ENCODE results near the gene PIGL. TPM values are rescaled to one million over a fixed set of nuclear protein-coding genes. Genes with fewer than 3 reads are reported as not detected.
"Not testable (repeated sequence)": the region's sequence is repeated elsewhere in the genome, so short reads cannot be mapped to it uniquely, and the experiment has no call there.

Gene PIGL
- total RNA-seq, 2 donors from 2014 or later: 24.7 to 25.4 TPM

DNA sequence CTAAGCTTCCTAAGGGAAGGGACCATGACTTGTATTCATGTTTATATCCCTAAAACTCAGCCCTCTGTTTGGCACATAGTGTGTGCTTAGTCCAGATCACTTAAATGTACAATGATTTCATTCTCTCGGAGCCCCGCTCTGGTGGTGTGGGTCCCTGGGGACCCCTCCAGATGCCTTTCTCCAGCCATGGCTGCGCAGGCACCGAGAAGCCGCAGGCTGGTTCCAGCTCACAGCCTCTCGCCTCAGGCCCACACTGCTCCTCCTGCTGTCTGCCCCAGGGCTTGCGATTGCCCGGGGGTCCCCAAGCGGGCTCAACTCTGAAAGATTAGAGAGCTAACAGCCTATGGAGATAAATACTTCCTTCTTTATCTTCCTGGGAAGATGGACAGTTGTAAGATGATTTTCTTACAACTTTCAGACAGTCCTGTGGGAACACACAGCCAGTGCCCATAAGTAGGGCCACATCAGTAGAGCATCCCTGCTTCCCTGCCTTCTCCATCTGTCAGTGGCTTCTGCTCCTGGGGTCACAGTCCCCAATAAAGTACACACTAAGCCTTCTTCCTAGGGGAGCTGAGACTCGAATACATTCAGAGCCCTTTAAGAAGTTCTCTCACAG, 70.0 kb downstream of the PIGL start:
- Histone ChIP-seq H3K9me3 (no peaks in the 10 kb centered on the region), H3K9ac (ENCODE audit: low read depth in 2 of 2, low read length in 2 of 2) (peak overlapping the region; percentile 52 to 80), H3K27me3 (no peaks in the 10 kb centered on the region), H3K4me3 (no peak overlapping the region), H3K27ac (peak overlapping the region; percentile 90), H3K36me3 (no peaks in the 10 kb centered on the region), H3K4me1 (peaks cover 20% of the 10 kb centered on the region)
- TF ChIP-seq, protein P1, sequence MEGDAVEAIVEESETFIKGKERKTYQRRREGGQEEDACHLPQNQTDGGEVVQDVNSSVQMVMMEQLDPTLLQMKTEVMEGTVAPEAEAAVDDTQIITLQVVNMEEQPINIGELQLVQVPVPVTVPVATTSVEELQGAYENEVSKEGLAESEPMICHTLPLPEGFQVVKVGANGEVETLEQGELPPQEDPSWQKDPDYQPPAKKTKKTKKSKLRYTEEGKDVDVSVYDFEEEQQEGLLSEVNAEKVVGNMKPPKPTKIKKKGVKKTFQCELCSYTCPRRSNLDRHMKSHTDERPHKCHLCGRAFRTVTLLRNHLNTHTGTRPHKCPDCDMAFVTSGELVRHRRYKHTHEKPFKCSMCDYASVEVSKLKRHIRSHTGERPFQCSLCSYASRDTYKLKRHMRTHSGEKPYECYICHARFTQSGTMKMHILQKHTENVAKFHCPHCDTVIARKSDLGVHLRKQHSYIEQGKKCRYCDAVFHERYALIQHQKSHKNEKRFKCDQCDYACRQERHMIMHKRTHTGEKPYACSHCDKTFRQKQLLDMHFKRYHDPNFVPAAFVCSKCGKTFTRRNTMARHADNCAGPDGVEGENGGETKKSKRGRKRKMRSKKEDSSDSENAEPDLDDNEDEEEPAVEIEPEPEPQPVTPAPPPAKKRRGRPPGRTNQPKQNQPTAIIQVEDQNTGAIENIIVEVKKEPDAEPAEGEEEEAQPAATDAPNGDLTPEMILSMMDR (IDR thresholded peaks at IDR 0.05): no peak
- DNase-seq: no peak
- intact Hi-C loops (cut with DNase I): loop anchor here (2.0 kb wide), 1 partner anchor 70 kb away; the partner anchor contains the start of gene PIGL

DNA sequence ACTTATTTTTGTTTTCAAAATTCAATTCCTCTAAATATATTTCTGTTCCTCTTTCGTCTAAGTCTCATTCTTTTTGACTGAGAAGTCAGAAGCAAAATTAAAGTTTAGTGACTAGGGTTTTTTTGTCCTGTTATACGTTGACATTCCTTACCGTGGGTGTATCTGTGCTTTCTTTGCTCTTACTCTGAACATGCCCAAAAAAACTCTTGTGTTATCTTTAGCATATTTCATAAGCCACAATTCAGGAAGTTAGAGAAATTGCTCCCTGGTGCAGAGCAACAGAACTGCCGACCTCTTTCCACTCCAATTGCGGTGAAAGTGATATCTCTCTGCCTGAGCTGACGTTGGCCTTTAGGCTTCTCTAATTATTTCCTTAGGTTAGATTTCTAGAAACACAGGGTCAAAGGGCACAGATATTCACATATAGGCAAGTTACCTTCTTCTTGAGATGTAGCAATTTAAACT, 70.6 kb downstream of the PIGL start:
- H3K4me1 ChIP-seq: peaks cover 20% of the 10 kb centered on the region
- no peaks in the 10 kb centered on the region for H3K9me3 ChIP-seq
- no peaks in the 10 kb centered on the region for H3K36me3 ChIP-seq
- no peaks in the 10 kb centered on the region for H3K27me3 ChIP-seq
- TF ChIP-seq, protein P1 (IDR thresholded peaks at IDR 0.05): no peak
- H3K9ac ChIP-seq (ENCODE audit: low read depth in 2 of 2, low read length in 2 of 2): peak overlapping the region; percentile 52 to 80
- peak; percentile 50 for DNase-seq
- intact Hi-C loops (cut with DNase I): loop anchor here (2.0 kb wide), 1 partner anchor 71 kb away; the partner anchor contains the start of gene PIGL
- no peak overlapping the region for H3K4me3 ChIP-seq
- peak overlapping the region; percentile 90 for H3K27ac ChIP-seq

DNA sequence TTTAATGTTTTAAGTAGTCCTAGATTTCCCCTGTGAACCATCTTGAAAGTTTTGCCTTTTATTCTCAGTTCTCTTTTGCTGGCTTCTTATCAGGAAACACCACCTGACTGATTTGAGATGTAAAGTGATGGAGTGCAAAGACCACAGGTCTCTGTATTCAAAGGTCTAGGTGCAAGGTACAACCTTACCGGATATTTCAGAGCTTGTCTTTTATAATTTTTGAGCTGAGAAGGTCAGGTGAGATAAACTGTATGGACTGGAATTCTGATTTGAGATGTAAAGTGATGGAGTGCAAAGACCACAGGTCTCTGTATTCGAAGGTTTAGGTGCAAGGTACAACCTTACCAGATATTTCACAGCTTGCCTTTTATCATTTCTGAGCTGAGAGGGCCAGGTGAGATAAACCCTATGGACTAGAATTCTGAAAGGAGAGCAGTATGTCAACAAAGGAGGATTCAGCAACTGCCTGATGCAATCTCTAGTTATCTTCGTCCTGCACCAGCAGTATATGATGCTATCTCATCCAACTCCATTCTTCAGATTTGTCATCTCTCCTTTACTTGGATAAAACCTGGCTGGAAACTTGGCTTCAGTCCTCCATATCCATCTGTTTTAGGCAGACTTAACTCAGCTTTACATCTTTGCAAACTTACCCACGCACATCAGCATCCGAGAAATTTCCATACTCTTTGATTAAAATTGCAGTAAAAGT, 72.0 kb downstream of the PIGL start:
- intact Hi-C loops (cut with DNase I): no loop called here
- no peak for DNase-seq
- Histone ChIP-seq H3K4me3 (no peak overlapping the region), H3K27me3 (no peaks in the 10 kb centered on the region), H3K36me3 (no peaks in the 10 kb centered on the region), H3K9me3 (no peaks in the 10 kb centered on the region), H3K27ac (peak overlapping the region; percentile 90), H3K4me1 (peaks cover 20% of the 10 kb centered on the region), H3K9ac (ENCODE audit: low read depth in 2 of 2, low read length in 2 of 2) (peak overlapping the region in 1 of 2 donors; percentile 40)
- TF ChIP-seq, protein P1 (IDR thresholded peaks at IDR 0.05): no peak

DNA sequence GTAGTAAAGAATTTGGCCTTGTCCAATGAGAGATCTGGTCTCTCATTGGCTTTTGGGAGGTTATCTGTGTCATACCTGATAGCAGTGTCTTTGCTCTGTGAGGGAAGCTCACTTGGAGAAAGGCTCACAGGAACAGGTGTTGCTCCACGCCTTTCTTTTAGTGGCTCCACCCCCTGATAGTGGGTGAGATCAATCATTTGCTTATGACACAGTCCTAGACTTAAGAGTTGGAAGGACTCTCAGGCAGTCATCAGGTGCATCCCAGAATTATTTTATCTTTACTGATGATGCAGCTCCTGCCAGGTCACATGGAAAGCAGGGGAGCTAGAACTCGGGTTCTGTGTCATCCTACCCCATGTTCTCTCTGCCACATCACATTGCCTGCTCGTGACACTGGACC, 76.9 kb downstream of the PIGL start:
- TF ChIP-seq, protein P1 (IDR thresholded peaks at IDR 0.05): no peak
- H3K27me3 ChIP-seq: no peaks in the 10 kb centered on the region
- intact Hi-C loops (cut with DNase I): no loop called here
- H3K4me3 ChIP-seq: no peak overlapping the region
- H3K9ac ChIP-seq (ENCODE audit: low read depth in 2 of 2, low read length in 2 of 2): peak overlapping the region in 1 of 2 donors; percentile 35
- no peaks in the 10 kb centered on the region for H3K36me3 ChIP-seq
- peaks cover 6% of the 10 kb centered on the region for H3K4me1 ChIP-seq
- H3K9me3 ChIP-seq: no peaks in the 10 kb centered on the region
- peak overlapping the region; percentile 69 for H3K27ac ChIP-seq
- peak; percentile 80 for DNase-seq

DNA sequence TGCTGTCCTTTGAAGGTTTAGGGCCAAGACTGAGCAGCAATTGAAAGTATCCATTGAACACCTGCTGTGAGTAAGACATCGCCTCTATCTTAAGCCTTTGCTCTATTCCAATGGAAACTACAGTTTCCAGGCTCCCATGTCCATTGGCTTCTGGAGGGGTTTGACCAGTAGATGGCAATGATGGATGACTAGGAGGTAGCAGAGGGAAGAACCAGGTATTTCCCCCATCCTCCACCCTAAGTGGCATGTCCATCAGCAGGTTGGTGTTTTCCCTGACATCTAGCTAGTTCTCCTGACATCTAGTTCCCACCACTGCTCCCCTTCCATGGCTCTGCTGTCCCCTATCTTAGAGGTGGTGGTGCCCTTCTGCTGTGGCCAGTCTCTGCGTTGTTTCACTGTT, 77.5 kb downstream of the PIGL start:
- Histone ChIP-seq H3K36me3 (no peaks in the 10 kb centered on the region), H3K27me3 (no peaks in the 10 kb centered on the region), H3K27ac (peak overlapping the region; percentile 69), H3K4me1 (peaks cover 6% of the 10 kb centered on the region), H3K9me3 (no peaks in the 10 kb centered on the region), H3K9ac (ENCODE audit: low read depth in 2 of 2, low read length in 2 of 2) (peak overlapping the region in 1 of 2 donors; percentile 2), H3K4me3 (no peak overlapping the region)
- TF ChIP-seq, protein P1 (IDR thresholded peaks at IDR 0.05): no peak
- intact Hi-C loops (cut with DNase I): no loop called here
- DNase-seq: no peak

DNA sequence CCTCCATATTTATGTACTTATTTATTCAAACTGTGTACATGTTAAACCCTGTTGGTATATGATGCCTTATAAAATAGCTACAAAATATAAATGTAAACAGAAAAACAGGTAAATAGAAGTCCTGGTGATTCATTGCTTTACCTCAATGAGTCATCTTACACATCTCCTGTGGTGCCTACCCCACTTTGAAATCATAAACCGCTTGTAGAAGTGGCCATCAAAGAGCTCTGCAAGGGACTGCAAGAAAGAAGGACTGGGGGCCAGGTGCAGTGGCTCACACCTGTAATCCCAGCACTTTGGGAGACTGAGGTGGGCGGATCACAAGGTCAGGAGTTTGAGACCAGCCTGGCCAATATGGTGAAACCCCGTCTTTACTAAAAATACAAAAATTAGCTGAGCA, 79.1 kb downstream of the PIGL start:
- H3K36me3 ChIP-seq; H3K27me3 ChIP-seq; H3K4me3 ChIP-seq; intact Hi-C loops (cut with DNase I); H3K4me1 ChIP-seq; DNase-seq; H3K9me3 ChIP-seq: not testable (repeated sequence)
- H3K9ac ChIP-seq (ENCODE audit: low read depth in 2 of 2, low read length in 2 of 2): peak overlapping the region in 1 of 2 donors; percentile 26
- peak overlapping the region; percentile 90 for H3K27ac ChIP-seq

Measured in colonic mucosa (tissue), 4 donors.